GM21737 (cell line): Measurements from ENCODE around the gene CTBP2.

Experiments
- ATAC-seq: cut with Tn5 transposase; IDR thresholded peaks from one replicate; pipeline ENCODE4 v1.9.1; 2021; ENCODE audit warnings: mild to moderate bottlenecking, moderate library complexity; ENCODE audit not compliant: unreplicated experiment

CTBP2 gene

DNA sequence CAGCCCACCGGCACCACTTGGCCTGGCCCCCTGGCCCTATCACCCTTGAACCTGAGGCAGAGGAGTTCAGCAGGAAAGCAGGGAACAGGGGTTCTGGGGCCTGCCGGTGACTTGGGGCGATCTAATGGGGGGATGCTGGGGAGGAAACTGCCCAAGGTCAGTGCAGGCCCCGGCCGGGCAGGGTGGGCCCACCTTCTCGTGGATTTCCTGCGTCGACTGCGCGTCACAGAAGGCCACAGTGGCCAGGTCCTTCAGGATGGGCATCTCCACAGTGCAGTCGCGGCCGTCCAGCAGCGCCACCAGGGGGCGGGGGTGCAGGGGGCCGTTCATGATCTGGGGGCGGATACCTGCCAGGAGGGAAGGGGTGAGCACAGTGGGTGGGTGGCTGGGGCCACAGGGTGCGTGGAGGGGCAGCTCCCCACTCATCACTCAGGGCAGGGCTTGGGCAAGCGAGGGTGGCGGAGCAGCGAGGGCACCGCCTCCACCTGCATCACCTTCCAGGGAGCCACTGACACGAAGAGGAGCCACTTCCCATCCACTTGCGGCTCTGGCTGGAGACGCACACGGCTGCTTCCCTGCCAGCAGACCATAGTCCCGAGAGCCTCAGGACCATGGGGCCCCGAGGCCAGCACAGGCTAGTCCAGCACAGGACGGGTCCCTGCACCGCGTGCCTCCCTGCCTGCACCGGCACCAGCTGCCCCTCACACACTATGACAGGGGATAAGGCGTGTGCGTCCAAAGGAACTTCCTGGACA, 157.0 kb downstream of the CTBP2 start:
- no peak for ATAC-seq

DNA sequence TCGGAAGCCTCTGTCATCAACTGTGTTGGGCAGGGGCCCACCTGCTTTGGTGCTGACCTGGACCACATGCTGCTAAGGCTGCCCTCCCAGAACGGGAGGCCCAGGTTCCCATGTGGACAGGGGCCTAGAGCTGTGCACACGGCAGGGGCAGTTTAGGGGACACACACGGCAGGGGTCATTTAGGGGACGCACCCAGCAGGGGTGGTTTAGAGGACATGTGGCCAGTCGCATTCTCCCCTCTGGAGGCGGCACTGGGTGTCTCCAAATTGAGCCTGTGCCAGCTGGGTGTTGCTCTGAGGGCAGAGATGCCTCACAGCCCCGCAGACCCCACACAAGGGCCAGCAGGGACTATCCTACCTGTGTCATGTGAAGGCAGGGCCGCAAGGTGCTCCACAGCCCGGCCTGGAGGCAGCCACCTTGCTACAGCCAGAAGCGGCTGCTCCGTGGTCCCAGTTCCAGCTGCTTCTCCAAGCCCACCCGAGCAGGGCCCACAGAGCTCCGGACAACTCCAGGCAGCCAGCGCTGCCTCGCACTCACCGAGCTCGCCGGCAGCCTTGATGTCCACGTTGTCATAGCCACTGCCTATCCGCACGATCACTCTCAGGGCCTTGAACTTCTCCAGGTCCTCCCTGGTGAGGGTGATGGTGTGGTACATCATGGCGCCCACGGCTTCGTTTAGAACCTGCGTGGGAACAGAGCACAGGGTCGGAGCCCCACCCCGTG, 157.8 kb downstream of the CTBP2 start:
- ATAC-seq = no peak

- ATAC-seq = no peak
Measured at GRCh38 chr10:125002047-125002422, 158.3 kb downstream of the CTBP2 start.

DNA sequence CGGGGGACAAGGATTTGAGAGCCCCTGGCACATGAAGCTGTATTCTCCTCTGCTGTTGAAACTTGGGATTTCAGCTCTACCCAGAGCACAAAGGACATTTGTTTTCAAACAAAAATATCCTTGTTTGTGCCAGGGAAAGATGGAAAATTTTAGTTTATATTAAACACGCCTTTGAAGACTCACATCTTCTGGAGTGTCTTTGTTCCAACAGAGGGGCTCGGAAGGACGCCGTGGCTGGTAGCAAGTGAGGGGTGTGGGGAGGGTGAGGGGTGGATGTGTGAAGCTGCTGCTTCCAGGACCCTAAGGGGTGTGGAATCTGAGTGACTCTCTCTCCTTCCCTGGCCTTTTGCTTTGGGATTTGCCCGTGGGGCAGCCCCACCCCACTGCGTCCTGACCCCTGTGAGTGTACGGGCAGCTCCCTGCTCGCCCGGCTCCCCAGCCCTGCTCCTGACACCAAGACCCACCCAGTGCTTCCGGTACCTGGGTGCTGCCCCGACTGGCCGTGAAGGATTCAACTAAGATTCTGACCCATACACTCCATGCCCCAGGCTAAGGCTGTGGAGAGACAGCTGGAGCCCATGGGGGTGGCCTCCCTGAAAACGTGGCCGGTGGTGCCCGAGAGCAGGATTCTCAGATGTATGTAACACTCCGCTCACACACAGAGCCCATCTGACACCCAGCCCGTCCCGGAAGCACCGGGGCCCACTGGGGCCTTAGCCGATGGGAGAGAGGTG, 158.9 kb downstream of the CTBP2 start:
- no peak for ATAC-seq

- no peak for ATAC-seq
Measured at GRCh38 chr10:125000366-125001312, 159.7 kb downstream of the CTBP2 start.

- ATAC-seq = no peak
Measured at GRCh38 chr10:124999433-125000365, 160.7 kb downstream of the CTBP2 start.

GRCh38 chr10:124998624-124999291, 161.6 kb downstream of the CTBP2 start:
- no peak for ATAC-seq

GRCh38 chr10:124997771-124998623, 162.4 kb downstream of the CTBP2 start:
- ATAC-seq = no peak

DNA sequence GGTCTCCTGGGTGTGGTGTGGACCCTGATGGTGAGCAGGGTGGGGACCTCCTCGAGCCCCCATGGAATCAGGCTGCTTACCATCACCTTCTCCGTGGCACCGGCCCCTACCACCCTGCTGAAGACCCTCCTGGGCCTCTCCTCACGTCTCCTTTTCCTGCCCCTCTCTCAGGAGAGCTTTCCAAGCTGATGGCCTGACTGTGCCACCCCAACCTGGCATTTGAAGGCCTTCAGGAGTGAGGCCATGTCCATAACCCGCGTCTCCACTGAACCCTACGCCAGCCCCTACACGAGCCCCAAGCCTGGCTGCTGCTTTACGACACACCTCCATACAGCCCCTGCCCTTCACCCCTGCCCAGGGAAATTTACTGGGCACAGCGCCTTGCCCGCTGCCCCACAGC, 163.1 kb downstream of the CTBP2 start:
- ATAC-seq = no peak

DNA sequence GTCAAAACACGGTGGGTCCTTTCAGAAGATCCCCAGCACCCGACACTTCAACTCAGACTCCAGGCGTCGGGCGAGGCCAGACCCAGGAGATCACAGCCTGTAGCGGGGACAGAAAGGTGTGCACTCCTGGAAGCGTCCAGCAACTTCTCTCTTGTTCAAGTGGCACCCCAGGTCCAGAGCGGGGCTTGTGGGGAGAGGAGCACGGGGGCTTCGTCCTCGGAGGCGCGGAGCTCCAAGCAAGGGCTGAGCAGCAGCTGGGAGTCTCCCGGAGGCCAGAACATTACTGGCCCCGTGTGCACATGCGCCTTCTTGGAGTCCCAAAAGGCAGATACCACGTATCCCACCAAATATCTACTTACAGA, 163.5 kb downstream of the CTBP2 start:
- no peak for ATAC-seq

- ATAC-seq = no peak
Measured at GRCh38 chr10:124996127-124996853, 164.1 kb downstream of the CTBP2 start.

DNA sequence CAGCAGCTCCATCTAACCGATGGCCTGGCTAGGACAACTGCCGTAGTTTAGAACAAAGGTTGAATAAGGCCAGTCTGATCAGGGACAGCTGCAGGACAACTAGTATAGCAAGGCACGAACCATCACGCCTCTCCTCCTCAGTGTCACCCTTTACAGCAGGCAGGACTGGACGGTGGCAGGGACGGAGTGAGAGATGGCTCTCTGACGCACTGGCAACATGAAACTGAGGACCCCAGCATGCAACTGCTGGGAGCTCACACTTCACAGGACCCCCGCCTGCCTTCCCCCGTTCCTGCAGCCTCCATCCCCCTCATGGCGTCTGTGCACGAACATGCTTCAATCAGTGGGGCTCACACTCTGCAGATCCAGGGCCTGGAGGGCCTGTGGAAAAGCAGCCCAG, 164.8 kb downstream of the CTBP2 start:
- ATAC-seq = no peak

DNA sequence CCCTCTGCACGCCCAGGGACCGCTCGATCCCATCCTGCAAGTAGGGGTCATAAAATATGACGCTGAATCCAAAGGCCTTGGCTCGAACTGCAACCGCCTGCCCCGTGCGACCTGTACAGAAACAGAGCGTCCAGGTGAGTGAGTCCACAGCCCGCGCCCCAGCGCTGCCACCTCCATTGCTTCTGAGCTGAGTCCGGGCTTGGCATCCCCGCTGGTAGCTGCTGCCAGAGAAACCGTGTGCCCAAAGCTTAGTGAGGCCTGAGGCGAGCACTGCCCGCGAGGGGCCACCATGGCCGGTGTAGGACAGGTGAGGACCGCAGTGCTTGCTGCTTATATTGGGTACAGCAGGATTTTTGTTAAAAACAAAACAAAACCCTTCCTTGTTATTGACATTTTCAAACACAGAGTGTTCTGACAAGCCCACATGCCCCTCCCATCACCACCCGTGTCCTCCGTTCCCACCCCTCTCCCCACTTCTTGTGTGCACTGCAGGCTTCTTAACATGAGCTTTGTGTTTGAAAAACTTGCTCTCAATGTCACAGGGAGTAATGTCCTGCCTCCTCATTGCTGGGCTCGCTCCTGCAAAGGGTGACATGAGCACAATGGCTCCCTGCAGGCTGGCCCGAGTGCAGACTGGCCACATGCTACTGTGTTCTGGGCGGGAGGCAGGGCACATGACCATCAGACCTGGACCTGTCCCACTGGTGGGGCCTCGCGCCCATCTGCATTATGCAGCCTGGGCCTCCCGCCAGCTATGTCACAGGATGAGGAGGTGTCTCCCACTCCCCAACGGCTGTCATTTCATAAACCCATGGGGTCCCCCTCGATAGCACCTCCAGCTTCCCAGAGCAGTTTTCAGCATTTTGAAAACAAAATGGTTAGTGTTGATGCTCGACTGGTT, 165.5 kb downstream of the CTBP2 start:
- ATAC-seq = no peak

DNA sequence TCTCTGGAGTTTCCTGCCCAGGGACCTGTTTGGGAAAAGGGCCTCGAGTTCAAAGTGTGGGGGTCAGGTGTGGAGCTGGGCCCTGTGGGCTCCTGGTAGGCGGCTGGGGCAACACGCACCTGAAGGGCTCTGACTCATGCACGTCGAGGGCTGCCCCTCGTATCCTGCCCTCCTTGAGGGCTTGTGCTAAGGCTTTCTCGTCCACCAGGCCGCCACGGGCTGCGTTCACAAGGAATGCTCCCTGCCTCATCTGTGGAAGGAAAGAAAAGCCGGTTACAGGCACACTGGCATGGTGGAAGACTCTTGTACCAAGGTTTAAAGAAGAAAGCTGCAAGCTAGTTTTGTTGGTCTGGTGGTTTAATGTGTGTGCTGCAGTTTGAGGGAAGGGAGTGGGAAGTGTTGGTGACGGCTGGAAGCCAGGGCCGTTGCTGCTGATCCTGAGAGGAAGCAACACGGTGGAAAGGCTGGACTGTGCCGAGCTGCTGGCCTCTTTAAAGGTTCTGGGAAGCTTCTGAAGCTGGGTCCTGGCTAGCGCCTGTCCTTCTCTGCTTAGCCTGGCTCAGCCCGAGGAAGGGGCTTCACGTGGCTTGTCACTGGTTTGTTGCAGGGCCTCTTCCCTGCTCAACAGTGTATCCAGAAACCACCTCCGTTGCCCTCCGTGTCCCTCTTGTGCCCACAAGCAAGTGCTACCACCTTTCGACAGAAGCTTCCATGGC, 166.5 kb downstream of the CTBP2 start:
- ATAC-seq = no peak

DNA sequence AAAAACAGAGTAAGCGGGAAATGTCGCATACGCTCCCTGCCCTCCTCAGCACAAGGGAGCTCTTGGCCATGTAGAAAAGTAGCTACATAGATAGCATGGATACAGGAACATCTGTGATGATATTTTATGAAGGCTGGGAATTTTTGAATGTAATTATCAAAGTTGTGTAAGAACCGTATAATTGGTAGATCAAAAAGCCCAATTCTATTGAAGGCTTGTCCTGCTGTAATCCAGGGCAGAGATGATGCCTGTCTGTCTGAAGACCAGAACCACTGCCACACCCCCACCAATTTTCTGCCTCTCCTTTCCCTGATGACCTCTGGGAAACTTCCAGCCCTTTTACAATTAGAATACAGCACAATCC, 167.0 kb downstream of the CTBP2 start:
- ATAC-seq = no peak
